ENCODE data around the gene SHTN1.

DNA sequence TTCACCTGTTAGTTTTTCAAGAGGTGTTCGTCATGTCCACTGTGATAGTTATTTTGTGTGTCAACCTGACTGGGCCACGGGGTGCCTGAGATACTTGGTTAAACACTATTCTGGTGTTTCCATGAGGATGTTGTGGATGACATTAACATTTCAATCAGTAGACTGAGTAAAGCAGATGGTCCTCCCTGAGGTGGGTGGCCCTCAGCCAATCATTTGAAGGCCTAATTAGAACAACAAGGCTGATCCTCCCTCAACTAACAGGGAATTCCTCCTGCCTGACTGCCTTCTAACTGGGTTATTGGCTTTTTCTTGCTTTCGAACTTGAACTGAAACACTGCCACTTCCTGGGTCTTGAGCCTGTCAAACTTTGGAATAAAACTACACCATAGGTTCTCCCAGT, 79.9 kb downstream of the SHTN1 start:
- no peak for TF ChIP-seq EZH2phosphoT487 (IDR thresholded peaks at IDR 0.05; ENCODE audit: insufficient read depth, low read depth)
- no peak for TF ChIP-seq EZH2 (IDR thresholded peaks at IDR 0.05; ENCODE audit: insufficient read depth, poor library complexity, severe bottlenecking)

Data from GM23248 (cell line).